ENCODE data around the gene SLC50A1. TPM values are rescaled to one million over a fixed set of nuclear protein-coding genes. Genes with fewer than 3 reads are reported as not detected.

The SLC50A1 gene
- total and polyA plus RNA-seq, 2 donors (not counting 1 experiment from before 2014, with no cell fraction given) = 36.0 to 61.1 TPM

DNA sequence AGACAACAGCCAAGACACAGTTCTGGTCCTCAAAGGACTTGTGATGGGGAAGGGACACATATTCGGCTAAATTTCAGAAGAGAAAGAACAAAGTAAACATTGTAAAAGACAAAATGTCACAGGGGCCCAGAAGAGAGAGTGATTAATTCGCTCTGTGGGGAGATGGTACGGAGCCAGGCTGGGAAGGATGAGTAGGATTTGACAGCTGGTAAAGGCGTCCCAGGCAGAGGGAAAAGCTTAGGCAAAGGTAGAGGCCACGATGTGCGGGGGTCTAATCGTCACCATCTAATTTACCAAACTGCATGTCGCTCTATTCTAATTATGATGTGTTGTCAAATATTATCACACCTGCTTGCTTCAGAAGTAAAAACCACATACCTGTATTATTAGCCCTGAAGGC, 25.3 kb upstream of the SLC50A1 start:
- no peaks in the 10 kb centered on the region for H4K20me1 ChIP-seq (ENCODE audit: control insufficient read depth, extremely low read depth, insufficient read depth, low read length)
- H3K27me3 ChIP-seq (ENCODE audit: control insufficient read depth, insufficient read depth, low read length) = peaks cover 11% of the 10 kb centered on the region
- no peaks in the 10 kb centered on the region for H3K79me2 ChIP-seq (ENCODE audit: control insufficient read depth, insufficient read depth, low read length)
- H3K4me2 ChIP-seq (ENCODE audit: extremely low read depth, insufficient read depth, low read length) = no peak overlapping the region
- H3K9me3 ChIP-seq (ENCODE audit: control insufficient read depth, insufficient read depth, low read depth, low read length) = no peaks in the 10 kb centered on the region
- no peak overlapping the region for H3K27ac ChIP-seq (ENCODE audit: insufficient read depth, low read length)
- no peak for DNase-seq (ENCODE audit: low read depth in 2 of 2)
- no peak overlapping the region for H2AFZ ChIP-seq (ENCODE audit: low read length)
- no peaks in the 10 kb centered on the region for H3K36me3 ChIP-seq (ENCODE audit: control insufficient read depth, insufficient read depth, low read length)
- no peak overlapping the region for H3K4me3 ChIP-seq (replicated peaks in 1 of 4; ENCODE audit: control extremely low read depth in 1 of 4, insufficient read depth in 1 of 4, low read depth in 3 of 4, low read length in 4 of 4)
- H3K4me1 ChIP-seq (ENCODE audit: control insufficient read depth, extremely low read depth, insufficient read depth, low read length) = no peaks in the 10 kb centered on the region
- no peak for TF ChIP-seq EZH2 (IDR thresholded peaks at IDR 0.05; ENCODE audit: low read length, missing control alignments)
- TF ChIP-seq CTCF (conservative IDR thresholded peaks at IDR 0.05 in 1 of 2, IDR thresholded peaks at IDR 0.05 in 1 of 2; ENCODE audit: low read depth in 1 of 2, low read length in 2 of 2) = no peak
- no peak overlapping the region for H3K9ac ChIP-seq (ENCODE audit: insufficient read depth, low read length)

DNA sequence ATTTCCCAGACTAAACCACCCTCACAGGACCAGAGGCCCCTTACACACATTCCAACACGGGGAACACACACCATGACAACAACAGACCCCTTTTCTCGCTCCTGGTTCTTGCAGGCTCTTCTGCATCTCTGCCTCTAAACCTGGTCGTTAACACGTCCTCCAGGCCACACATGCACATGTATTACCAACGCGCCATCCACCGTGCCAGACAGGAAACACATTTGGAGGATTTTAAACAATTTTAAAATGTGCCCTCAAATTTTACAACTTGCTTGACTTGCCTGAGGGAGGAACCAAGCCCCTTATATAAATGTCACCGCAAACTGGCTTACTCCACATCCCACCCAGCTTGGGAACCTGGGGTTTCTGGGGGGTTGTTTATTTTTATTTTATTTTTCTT, 24.8 kb upstream of the SLC50A1 start:
- Histone ChIP-seq H3K4me2 (ENCODE audit: extremely low read depth, insufficient read depth, low read length) (no peak overlapping the region), H3K27ac (ENCODE audit: insufficient read depth, low read length) (no peak overlapping the region), H3K9ac (ENCODE audit: insufficient read depth, low read length) (no peak overlapping the region), H3K4me1 (ENCODE audit: control insufficient read depth, extremely low read depth, insufficient read depth, low read length) (no peaks in the 10 kb centered on the region), H3K4me3 (replicated peaks in 1 of 4; ENCODE audit: control extremely low read depth in 1 of 4, insufficient read depth in 1 of 4, low read depth in 3 of 4, low read length in 4 of 4) (no peak overlapping the region), H3K9me3 (ENCODE audit: control insufficient read depth, insufficient read depth, low read depth, low read length) (no peaks in the 10 kb centered on the region), H3K79me2 (ENCODE audit: control insufficient read depth, insufficient read depth, low read length) (no peaks in the 10 kb centered on the region), H4K20me1 (ENCODE audit: control insufficient read depth, extremely low read depth, insufficient read depth, low read length) (no peaks in the 10 kb centered on the region), H3K36me3 (ENCODE audit: control insufficient read depth, insufficient read depth, low read length) (no peaks in the 10 kb centered on the region), H3K27me3 (ENCODE audit: control insufficient read depth, insufficient read depth, low read length) (peaks cover 6% of the 10 kb centered on the region), H2AFZ (ENCODE audit: low read length) (no peak overlapping the region)
- no peak for TF ChIP-seq CTCF (conservative IDR thresholded peaks at IDR 0.05 in 1 of 2, IDR thresholded peaks at IDR 0.05 in 1 of 2; ENCODE audit: low read depth in 1 of 2, low read length in 2 of 2)
- no peak for TF ChIP-seq EZH2 (IDR thresholded peaks at IDR 0.05; ENCODE audit: low read length, missing control alignments)
- no peak for DNase-seq (ENCODE audit: low read depth in 2 of 2)

DNA sequence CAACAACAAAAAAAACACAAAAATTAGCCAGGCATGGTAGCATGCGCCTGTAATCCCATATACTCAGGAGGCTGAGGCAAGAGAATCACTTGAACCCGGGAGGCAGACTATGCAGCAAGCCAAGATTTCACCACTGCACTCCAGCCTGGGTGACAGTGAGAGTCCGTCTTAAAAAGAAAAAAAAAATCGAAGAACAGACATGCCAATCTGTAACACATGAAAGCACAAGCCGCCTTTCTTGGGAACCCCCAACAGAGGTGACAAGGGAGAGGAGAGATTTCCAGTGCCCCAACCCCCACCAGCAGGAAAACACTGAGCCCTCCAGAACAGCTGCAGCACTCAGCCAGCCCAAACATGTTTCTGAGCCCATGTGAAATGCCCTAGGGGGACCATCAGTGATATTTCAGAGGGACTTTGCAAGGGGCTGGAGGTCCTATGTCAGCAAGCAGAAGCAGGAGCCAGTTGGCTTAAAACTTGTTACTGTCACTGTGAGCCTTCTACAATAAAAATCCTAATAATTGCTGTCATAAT, 22.1 kb upstream of the SLC50A1 start:
- TF ChIP-seq EZH2 (IDR thresholded peaks at IDR 0.05; ENCODE audit: low read length, missing control alignments) (no peak), CTCF (conservative IDR thresholded peaks at IDR 0.05 in 1 of 2, IDR thresholded peaks at IDR 0.05 in 1 of 2; ENCODE audit: low read depth in 1 of 2, low read length in 2 of 2) (no peak)

More for the DNA sequence above, 22.1 kb upstream of the SLC50A1 start:
- Histone ChIP-seq H3K27me3 (ENCODE audit: control insufficient read depth, insufficient read depth, low read length) (peaks cover 5% of the 10 kb centered on the region), H3K9ac (ENCODE audit: insufficient read depth, low read length) (no peak overlapping the region), H3K36me3 (ENCODE audit: control insufficient read depth, insufficient read depth, low read length) (no peaks in the 10 kb centered on the region), H3K27ac (ENCODE audit: insufficient read depth, low read length) (no peak overlapping the region), H3K4me1 (ENCODE audit: control insufficient read depth, extremely low read depth, insufficient read depth, low read length) (no peaks in the 10 kb centered on the region), H3K79me2 (ENCODE audit: control insufficient read depth, insufficient read depth, low read length) (no peaks in the 10 kb centered on the region), H2AFZ (ENCODE audit: low read length) (no peak overlapping the region), H3K4me3 (replicated peaks in 1 of 4; ENCODE audit: control extremely low read depth in 1 of 4, insufficient read depth in 1 of 4, low read depth in 3 of 4, low read length in 4 of 4) (no peak overlapping the region), H3K9me3 (ENCODE audit: control insufficient read depth, insufficient read depth, low read depth, low read length) (no peaks in the 10 kb centered on the region), H4K20me1 (ENCODE audit: control insufficient read depth, extremely low read depth, insufficient read depth, low read length) (no peaks in the 10 kb centered on the region), H3K4me2 (ENCODE audit: extremely low read depth, insufficient read depth, low read length) (no peak overlapping the region)
- no peak for DNase-seq (ENCODE audit: low read depth in 2 of 2)
